HL-60 (cell line): Measurements from ENCODE around the gene MARK1.

ENCODE experiments used
- DNase-seq, 2 experiments: peaks; one replicate each; pipeline ENCODE4 v3.0.0-alpha.2; 2010 to 2020; ENCODE audit warnings: low read depth in 1 of 2, low spot score in 1 of 2
- H3K27ac ChIP-seq: fragments of 250-450 bp; sonication (Bioruptor Pico); replicated peaks from 2 replicates; pipeline ENCODE4 v1.5.1; 2020; ENCODE audit warnings: mild to moderate bottlenecking, moderate library complexity
- H3K27me3 ChIP-seq: fragments of 250-450 bp; sonication (Bioruptor Pico); 2 replicates; pipeline ENCODE4 v1.5.1; 2021; ENCODE audit warnings: mild to moderate bottlenecking, moderate library complexity; ENCODE audit not compliant: insufficient read depth, poor library complexity, severe bottlenecking
- H3K4me3 ChIP-seq: replicated peaks from 2 replicates; pipeline ENCODE4 v1.5.1; 2011; ENCODE audit warnings: mild to moderate bottlenecking, control low read depth, low read length; ENCODE audit not compliant: insufficient read depth
- GABPA ChIP-seq: IDR thresholded peaks from 2 replicates; pipeline ENCODE4 v1.6.1; 2012; ENCODE audit warnings: low read depth
- POLR2AphosphoS5 ChIP-seq: IDR thresholded peaks from 2 replicates; pipeline ENCODE4 v1.6.1; 2012; ENCODE audit warnings: low read depth
- REST ChIP-seq: IDR thresholded peaks from 2 replicates; pipeline ENCODE4 v1.6.1; 2012; ENCODE audit warnings: low read depth; ENCODE audit not compliant: insufficient replicate concordance
- SPI1 ChIP-seq: IDR thresholded peaks from 2 replicates; pipeline ENCODE4 v1.6.1; 2012; ENCODE audit warnings: low read depth, mild to moderate bottlenecking, borderline replicate concordance
- TF ChIP-seq, protein P1 (sequence below): IDR thresholded peaks from one replicate; pipeline ENCODE4 v1.5.1; 2011; ENCODE audit warnings: low read length, control low read depth, inconsistent platforms; ENCODE audit not compliant: insufficient read depth

Gene MARK1

GRCh38 chr1:220551718-220552117, 23.8 kb downstream of the MARK1 start:
- no peak overlapping the region for H3K4me3 ChIP-seq
- DNase-seq = no peak
- TF ChIP-seq REST (no peak), POLR2AphosphoS5 (no peak), GABPA (no peak), SPI1 (no peak)
- TF ChIP-seq, protein P1, sequence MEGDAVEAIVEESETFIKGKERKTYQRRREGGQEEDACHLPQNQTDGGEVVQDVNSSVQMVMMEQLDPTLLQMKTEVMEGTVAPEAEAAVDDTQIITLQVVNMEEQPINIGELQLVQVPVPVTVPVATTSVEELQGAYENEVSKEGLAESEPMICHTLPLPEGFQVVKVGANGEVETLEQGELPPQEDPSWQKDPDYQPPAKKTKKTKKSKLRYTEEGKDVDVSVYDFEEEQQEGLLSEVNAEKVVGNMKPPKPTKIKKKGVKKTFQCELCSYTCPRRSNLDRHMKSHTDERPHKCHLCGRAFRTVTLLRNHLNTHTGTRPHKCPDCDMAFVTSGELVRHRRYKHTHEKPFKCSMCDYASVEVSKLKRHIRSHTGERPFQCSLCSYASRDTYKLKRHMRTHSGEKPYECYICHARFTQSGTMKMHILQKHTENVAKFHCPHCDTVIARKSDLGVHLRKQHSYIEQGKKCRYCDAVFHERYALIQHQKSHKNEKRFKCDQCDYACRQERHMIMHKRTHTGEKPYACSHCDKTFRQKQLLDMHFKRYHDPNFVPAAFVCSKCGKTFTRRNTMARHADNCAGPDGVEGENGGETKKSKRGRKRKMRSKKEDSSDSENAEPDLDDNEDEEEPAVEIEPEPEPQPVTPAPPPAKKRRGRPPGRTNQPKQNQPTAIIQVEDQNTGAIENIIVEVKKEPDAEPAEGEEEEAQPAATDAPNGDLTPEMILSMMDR = no peak
- no peaks in the 10 kb centered on the region for H3K27me3 ChIP-seq
- H3K27ac ChIP-seq = no peak overlapping the region

- H3K4me3 ChIP-seq = no peak overlapping the region
- H3K27ac ChIP-seq = no peak overlapping the region
- no peak for DNase-seq
- H3K27me3 ChIP-seq = no peaks in the 10 kb centered on the region
- TF ChIP-seq GABPA = no peak
- no peak for TF ChIP-seq SPI1
- TF ChIP-seq, protein P1 = no peak
These were observed 24.8 kb downstream of the MARK1 start for GRCh38 chr1:220552672-220553260.

GRCh38 chr1:220556641-220557040, 28.7 kb downstream of the MARK1 start:
- H3K27me3 ChIP-seq = no peaks in the 10 kb centered on the region
- no peak overlapping the region for H3K27ac ChIP-seq
- H3K4me3 ChIP-seq = no peak overlapping the region
- TF ChIP-seq GABPA = no peak
- TF ChIP-seq, protein P1 = no peak
- no peak for TF ChIP-seq REST
- TF ChIP-seq POLR2AphosphoS5 = no peak
- no peak for TF ChIP-seq SPI1
- no peak for DNase-seq

GRCh38 chr1:220563564-220563963, 35.6 kb downstream of the MARK1 start:
- H3K27ac ChIP-seq = no peak overlapping the region
- H3K4me3 ChIP-seq = no peak overlapping the region
- DNase-seq = no peak
- TF ChIP-seq REST (no peak), SPI1 (no peak), GABPA (no peak), POLR2AphosphoS5 (no peak)
- TF ChIP-seq, protein P1 = no peak
- H3K27me3 ChIP-seq = peaks cover 11% of the 10 kb centered on the region
